Heart right ventricle (tissue), 16 donors: Measurements from ENCODE around the gene KCTD3. TPM values are rescaled to one million over a fixed set of nuclear protein-coding genes. Genes with fewer than 3 reads are reported as not detected.

Experiments used
- ATAC-seq, 8 donors: fragments of 200-7000 bp; cut with Tn5 transposase; one replicate each; pipeline ENCODE4 v1.9.1; 2020; ENCODE audit warnings: mild to moderate bottlenecking in 8 of 8, moderate library complexity in 8 of 8, moderate number of reproducible peaks in 1 of 8
- DNase-seq, 2 donors: peaks; one replicate each; pipeline ENCODE4 v3.0.0-alpha.2; 2020
- H3K27ac ChIP-seq, 10 donors: fragments of 200-600 bp; sonication (generic) in 2 of 10; one replicate each; pipeline versions ENCODE4 v1.5.0 to v1.8.0; 2020 to 2022; ENCODE audit warnings: mild to moderate bottlenecking in 3 of 10
- H3K27me3 ChIP-seq, 7 donors: fragments of 200-600 bp; one replicate each; pipeline ENCODE4 v1.8.0; 2021 to 2022; ENCODE audit warnings: mild to moderate bottlenecking in 2 of 7
- H3K36me3 ChIP-seq, 9 donors: fragments of 200-600 bp; sonication (generic) in 1 of 9; one replicate each; pipeline versions ENCODE4 v1.5.0 to v1.8.0; 2020 to 2022; ENCODE audit warnings: mild to moderate bottlenecking in 2 of 9
- H3K4me1 ChIP-seq, 9 donors: fragments of 200-600 bp; sonication (generic) in 1 of 9; one replicate each; pipeline versions ENCODE4 v1.5.0 to v1.8.0; 2020 to 2022; ENCODE audit warnings: mild to moderate bottlenecking in 4 of 9
- H3K4me3 ChIP-seq, 10 donors: fragments of 200-600 bp; sonication (generic) in 2 of 10; one replicate each; pipeline versions ENCODE4 v1.5.0 to v1.8.0; 2020 to 2022; ENCODE audit warnings: mild to moderate bottlenecking in 7 of 10, moderate library complexity in 2 of 10
- H3K9me3 ChIP-seq, 11 donors: fragments of 200-600 bp in 10 of 11; sonication (generic) in 2 of 11; one replicate each; pipeline versions ENCODE4 v1.5.0 to v1.8.0; 2013 to 2022; ENCODE audit warnings: mild to moderate bottlenecking in 2 of 11, control low read depth in 1 of 11, moderate library complexity in 1 of 11
- CTCF ChIP-seq, 9 donors: fragments of 200-600 bp; sonication (generic) in 2 of 9; IDR thresholded peaks; one replicate each; pipeline versions ENCODE4 v1.5.0 to v1.8.0; 2021 to 2022; ENCODE audit warnings: antibody characterized with exemption in 9 of 9, mild to moderate bottlenecking in 5 of 9, moderate library complexity in 1 of 9
- WGBS, 2 donors: extraction: QIAGEN DNeasy Blood & Tissue Kit; methylation state at CpG; one replicate each; pipeline ENCODE4 v1.1.7; 2013; ENCODE audit warnings: inconsistent platforms in 1 of 2; 5-methylcytosine and 5-hydroxymethylcytosine counted together
- intact Hi-C, 10 donors: fragments of 100-400 bp; cut with DNase I; formaldehyde crosslinking; loops; one replicate each; pipeline versions ENCODE4 v1.11.1 to v1.14.2; 2022
- polyA plus RNA-seq, 2 donors: library from polyadenylated mRNA; stranded (reverse); fragments of 200-250 nt; gene quantifications; one replicate each; pipeline ENCODE4 v1.2.3, GENCODE V29; 2013
- total RNA-seq, 10 donors: library from RNA; stranded (reverse); fragmentation: NEBNext Ultra II Directional in 3 of 10; extraction: Animal tissue kit (Norgen Biotek cat#: 25700) in 3 of 10; gene quantifications; one replicate each; pipeline versions ENCODE4 v1.2.1 to v1.2.4, GENCODE V29; 2021 to 2023
- donor health status: Arrhythmogenic right ventricular cardiomyopathy.
- donor health status: ischemic (EF 13 %, LVEDD 7.1; RV severe dilation, severe dysfunction).
- donor health status: healthy with polysubstance abuse.
- donor health status: DM: no; HTN: yes; CAD: no.
- donor health status: DM: no; HTN: no; CAD: no.
- donor health status: ischemic (EF 25% LVEDD 6.9; RV normal size, moderate dysfunction).
- donor health status: ischemic (EF 25% LVEDD 5.7; RV mildly dilated, moderate dysfunction).
- donor health status: healthy.
- donor health status: DM: yes; HTN: yes; CAD: no.
- donor health status: Ischemic cardiomyopathy.
- donor health status: ischemic (EF 35%, LVEDD 5.7; RV mildly dilated, moderate dysfunction).
- donor health status: nonischemic (EF 11% LVEDD 7.7; RV severe dilation, severe dysfunction).
- donor health status: DM: yes; HTN: yes; CAD: no.
- donor health status: PGD.
- donor health status: ischemic (EF 29% LVEDD 5.4; RV normal size, mild dysfunction).
- donor health status: nonischemic (EF 23%, LVEDD 6.1; RV moderate dilation, normal function).

The KCTD3 gene
- total and polyA plus RNA-seq, 12 donors: 10.4 to 34.7 (median 16.6) TPM

GRCh38 chr1:215660259-215660658 is 93.2 kb downstream of the KCTD3 start:
- intact Hi-C loops: no loop called here
- H3K4me3 ChIP-seq: no peak overlapping the region
- no peak overlapping the region for H3K27ac ChIP-seq
- DNase-seq (no peak), ATAC-seq (no peak)
- H3K9me3 ChIP-seq: no peaks in the 10 kb centered on the region
- no peaks in the 10 kb centered on the region for H3K27me3 ChIP-seq
- TF ChIP-seq CTCF (IDR thresholded peaks at IDR 0.05): no peak
- no peaks in the 10 kb centered on the region for H3K36me3 ChIP-seq
- no peaks in the 10 kb centered on the region for H3K4me1 ChIP-seq

GRCh38 chr1:215661033-215661432 is 93.9 kb downstream of the KCTD3 start:
- intact Hi-C loops: no loop called here
- Histone ChIP-seq H3K27ac (no peak overlapping the region), H3K4me3 (no peak overlapping the region), H3K9me3 (no peaks in the 10 kb centered on the region), H3K4me1 (no peaks in the 10 kb centered on the region), H3K27me3 (no peaks in the 10 kb centered on the region), H3K36me3 (no peaks in the 10 kb centered on the region)
- DNase-seq (no peak), ATAC-seq (no peak)
- 63 to 74% methylated on average over 1 of the region's 1 CpG for WGBS, 2 donors
- no peak for TF ChIP-seq CTCF (IDR thresholded peaks at IDR 0.05)

- 61 to 62% methylated on average over 4 of the region's 4 CpGs for WGBS, 2 donors
- ATAC-seq: no peak
- no peak for DNase-seq
- Histone ChIP-seq H3K27ac (no peak overlapping the region), H3K27me3 (no peaks in the 10 kb centered on the region), H3K36me3 (no peaks in the 10 kb centered on the region), H3K4me1 (no peaks in the 10 kb centered on the region), H3K9me3 (no peaks in the 10 kb centered on the region), H3K4me3 (no peak overlapping the region)
- intact Hi-C loops: no loop called here
- no peak for TF ChIP-seq CTCF (IDR thresholded peaks at IDR 0.05)
Measured at GRCh38 chr1:215665215-215665614, 98.1 kb downstream of the KCTD3 start.

- no peak for ATAC-seq
- intact Hi-C loops: no loop called here
- Histone ChIP-seq H3K27ac (no peak overlapping the region), H3K4me3 (no peak overlapping the region), H3K27me3 (no peaks in the 10 kb centered on the region), H3K9me3 (no peaks in the 10 kb centered on the region), H3K36me3 (no peaks in the 10 kb centered on the region), H3K4me1 (no peaks in the 10 kb centered on the region)
- WGBS, 2 donors: 70 to 71% methylated on average over 2 of the region's 2 CpGs
- no peak for TF ChIP-seq CTCF (IDR thresholded peaks at IDR 0.05)
- no peak for DNase-seq
Measured at GRCh38 chr1:215667761-215668160, 100.7 kb downstream of the KCTD3 start.
